HG02973 (cell line): ENCODE data around the gene ACTN2.
"Not testable (repeated sequence)": the region's sequence is repeated elsewhere in the genome, so short reads cannot be mapped to it uniquely, and the experiment has no call there.

ENCODE experiments used
- ATAC-seq: cut with Tn5 transposase; IDR thresholded peaks from one replicate; pipeline ENCODE4 v1.9.1; 2021; ENCODE audit warnings: moderate library complexity; ENCODE audit not compliant: unreplicated experiment

ACTN2 gene

DNA sequence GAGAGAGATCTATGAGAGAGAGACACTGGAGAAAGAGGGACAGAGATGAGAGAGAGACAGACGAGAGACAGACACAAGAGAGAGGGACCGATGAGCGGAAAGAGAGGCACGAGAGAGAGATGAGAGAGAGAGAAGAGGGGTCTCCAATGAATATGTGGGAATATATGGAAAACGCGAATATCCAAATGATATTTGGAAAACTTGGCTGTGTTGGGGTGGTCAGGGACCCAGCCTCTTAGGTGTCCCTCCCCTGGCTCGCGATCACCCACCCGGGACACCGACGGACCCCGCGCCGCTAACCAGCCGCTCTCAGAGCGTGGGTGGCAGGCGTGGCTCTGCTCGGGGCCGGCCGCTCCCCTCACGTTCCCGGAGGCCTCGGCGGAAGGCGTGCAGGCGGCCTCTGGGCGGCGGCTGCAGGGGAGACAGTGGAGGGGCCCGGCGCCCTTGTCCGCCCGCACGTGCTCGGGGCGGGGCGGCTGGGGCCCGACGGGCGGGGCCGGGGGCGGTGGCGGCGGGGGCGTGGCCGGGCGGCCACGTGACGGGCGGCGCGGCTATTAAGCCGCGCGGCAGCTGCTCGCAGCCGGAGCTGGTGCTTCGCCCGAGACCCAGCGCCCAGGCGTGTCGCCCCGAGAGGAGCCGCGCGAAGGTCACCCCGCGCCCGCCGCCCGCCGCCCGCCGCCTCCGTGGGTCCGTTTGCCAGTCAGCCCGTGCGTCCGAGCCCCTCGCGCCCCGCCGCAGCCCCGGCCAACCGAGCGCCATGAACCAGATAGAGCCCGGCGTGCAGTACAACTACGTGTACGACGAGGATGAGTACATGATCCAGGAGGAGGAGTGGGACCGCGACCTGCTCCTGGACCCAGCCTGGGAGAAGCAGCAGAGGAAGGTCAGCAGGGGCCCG lies at the start of gene ACTN2:
TSS of gene ACTN2 (plus strand) at position 583 of the 898 bp plus-strand sequence. CDS start at position 758, 175 bp downstream.
- peak; percentile 84 for ATAC-seq

DNA sequence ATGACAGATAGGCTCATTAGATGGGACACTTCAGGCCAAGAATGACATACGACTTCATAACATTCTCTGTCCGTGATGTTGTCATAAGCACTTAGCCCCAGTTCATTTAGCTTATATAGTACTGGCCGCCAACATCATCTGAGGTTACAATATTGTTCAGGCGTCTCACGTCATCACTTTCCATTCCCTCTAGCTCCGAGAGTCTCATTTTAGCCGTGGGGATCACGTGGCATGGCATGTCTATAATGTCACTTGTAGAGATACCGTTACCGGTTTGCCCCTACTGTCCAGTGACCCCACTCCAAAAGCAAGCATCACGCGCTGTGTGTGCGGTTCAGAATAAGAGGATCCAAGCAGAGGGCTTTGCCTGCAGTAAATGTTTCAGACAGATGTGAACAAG lies 47.4 kb upstream of the ACTN2 start:
- ATAC-seq: no peak

DNA sequence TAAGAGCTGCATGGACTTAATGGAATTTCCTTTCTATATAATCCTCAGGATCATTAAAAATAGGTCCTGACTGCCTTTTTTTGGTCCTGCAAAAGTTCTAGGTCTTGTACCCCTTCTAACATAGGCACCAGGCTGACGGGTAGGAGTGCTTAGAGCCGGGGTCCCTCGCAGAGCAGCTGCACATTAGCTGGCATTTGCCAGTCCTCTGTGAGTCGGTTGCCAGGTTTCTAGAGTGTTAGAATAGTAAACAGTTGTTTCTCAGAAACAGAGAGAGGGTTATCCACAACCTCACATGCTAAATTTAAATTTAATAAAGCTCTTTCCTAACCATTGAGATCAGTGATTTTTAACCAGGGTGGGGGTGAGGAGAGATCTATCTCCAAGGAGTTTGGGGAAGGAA lies 46.6 kb upstream of the ACTN2 start:
- ATAC-seq: no peak

DNA sequence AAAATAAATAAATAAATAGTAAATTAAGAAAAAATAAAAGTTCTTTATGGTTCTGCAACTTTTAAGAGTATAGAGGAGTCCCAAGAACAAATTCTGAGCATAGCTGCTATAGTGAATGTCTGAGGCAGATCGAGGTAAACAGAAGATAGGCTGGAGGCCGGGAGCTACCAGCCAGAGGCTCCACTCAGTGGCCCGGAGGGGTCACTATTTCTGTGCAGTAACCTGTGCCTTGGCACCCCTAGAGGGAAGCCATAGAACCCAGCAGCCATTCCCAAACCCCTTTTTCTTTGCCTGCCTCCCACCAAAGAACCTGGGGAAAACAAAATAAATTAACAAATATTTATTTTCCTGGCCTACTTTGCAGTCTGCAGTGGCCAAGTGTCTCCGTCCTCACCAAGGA lies 43.5 kb upstream of the ACTN2 start:
- ATAC-seq: no peak

DNA sequence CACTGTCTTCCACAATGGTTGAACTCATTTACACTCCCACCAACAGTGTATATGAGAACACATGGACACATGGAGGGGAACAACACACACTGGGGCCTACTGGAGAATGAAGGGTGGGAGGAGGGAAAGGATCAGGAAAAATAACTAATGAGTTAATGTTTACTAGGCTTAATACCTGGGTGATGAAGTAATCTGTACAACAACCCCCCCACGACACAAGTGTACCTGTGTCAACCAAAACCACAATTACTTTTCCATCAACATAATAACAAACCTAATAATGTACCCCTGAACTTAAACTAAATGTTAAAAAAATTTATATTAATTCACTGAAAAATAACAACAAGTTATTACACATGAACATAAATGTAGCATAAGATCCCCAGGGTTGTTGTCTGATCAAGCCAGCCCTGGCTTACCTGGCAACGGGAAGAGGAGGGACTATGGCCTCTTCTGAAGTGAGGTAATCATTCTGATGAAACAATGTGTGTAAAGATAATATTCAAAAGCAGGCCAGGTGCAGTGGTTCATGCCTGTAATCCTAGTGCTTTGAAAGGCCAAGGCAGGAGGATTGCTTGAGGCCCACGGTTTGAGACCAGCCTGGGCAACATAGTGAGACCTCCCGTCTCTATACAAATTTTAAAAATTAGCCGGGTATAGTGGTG lies 41.2 kb upstream of the ACTN2 start:
- no peak for ATAC-seq

DNA sequence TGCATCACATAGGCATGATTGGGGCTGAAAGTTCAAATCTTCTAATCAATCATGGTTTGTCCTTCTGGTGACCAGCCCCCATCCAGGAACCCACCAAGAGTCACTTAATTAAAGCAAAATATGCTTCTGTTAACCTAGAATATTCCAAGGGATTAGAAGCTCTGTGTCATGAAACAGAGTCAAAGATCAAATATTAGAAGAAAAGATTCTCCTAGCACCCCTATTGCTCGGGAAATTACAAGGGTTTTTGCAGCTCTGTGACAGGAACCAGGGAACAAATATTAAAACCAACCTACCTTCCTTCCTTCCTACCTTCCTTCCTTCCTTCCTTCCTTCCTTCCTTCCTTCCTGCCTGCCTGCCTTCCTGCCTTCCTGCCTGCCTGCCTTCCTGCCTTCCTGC lies 31.8 kb upstream of the ACTN2 start:
- no peak for ATAC-seq

DNA sequence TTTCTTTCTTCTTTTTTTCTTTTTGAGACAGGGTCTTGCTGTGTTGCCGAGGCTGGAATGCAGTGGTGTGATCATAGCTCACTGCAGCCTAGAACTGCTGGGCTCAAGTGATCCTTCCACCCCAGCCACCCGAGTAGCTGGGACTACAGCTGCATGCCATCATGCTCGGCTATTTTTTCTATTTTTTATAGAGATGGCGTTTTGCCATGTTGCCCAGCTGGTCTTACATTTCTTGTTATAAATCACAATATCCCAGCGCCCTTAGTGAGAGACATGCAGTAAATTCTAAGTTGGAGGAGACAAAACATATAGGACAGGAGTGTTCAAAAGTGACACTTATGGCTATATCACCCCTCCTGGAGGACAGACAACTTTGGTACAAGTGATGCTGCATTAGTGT lies 31.3 kb upstream of the ACTN2 start:
- no peak for ATAC-seq

DNA sequence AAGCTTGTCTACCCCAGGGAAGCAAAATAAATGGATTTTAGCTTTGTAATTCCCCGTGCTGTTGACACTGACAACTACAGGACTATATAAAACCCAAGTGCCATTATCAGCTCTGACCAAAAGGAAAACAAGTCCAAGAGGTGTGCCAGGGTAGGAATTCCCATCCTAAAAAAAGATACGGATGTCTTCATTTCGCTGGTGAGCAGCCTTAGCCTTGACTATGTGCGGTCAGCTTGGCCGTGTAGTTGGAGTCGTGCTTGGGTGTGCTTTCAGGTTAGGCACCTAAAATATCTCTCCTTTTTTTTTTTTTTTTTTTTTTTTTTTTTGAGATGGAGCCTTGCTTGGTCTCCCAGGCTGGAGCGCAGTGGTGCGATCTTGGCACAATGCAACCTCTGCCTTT lies 28.9 kb upstream of the ACTN2 start:
- no peak for ATAC-seq

DNA sequence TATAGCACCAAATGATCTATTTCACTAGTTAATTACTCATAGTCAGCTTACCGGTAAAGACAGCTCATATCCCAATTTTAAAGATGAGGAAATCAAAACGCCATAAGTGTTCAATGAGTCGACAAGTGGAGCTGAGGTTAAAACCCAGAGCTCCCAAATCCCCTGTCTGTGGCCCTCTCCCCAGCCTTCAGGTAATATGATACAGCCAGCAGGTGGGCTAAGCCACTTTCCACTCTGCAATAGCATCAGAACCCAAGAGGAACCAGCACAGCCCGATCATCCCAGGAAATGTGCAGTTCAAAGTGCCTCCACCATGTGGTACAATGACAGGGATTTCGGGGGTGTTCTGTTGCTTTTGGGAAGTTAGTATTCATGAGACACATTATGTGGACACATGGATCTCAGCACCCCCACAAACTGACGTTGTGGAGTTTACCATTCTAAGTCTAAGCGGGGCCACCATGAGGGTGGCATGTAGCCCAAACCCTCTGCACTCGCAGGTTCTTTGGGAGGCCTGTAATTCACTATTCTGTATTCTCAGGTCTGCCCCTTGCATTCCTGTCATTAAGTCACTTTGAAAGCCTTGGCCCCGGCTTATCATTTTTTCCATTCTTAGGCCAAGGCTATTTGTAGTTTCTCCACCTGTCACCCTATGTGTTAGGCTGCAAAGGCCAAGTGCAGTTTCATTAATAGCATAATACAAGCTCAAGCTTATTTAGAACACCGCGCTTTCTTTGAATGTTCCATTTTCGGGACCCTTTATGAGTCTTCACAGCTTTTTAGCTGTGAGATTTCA lies 26.3 kb upstream of the ACTN2 start:
- ATAC-seq: no peak

DNA sequence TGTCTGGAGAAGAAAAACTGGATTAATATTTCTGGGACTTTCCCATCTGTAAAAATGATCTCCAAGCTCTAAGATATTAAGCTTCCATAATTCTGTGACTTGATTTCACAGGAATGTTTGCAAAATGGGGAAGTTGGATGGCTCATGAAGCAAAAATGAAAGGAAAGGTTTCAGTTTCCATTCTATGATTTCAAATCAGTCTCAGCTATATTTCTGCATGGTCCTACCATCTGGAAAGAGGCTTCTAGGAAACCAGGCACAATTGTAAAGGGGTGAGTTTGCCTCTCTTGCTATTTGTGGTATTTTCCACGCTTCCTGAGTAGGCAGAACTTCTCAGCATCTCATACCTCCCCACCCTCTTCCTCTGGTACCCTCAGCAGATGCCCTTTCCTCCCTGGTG lies 22.4 kb upstream of the ACTN2 start:
- ATAC-seq: no peak

DNA sequence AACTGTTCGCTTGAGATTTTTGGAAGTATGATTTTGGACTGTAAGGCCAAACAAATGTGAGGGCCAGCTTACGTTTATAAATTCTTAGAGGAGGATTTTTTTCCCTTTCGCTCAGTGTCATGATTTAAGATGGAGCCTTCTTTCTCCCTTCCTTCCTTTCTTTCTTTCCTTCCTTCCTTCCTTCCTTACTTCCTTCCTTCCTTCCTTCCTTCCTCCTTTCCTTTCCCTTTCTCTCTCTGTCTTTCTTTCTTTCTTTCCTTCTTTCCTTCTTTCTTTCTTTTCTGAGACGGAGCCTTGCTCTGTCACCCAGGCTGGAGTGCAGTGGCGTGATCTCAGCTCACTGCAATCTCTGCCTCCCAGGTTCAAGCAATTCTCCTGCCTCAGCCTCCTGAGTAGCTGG lies 17.4 kb upstream of the ACTN2 start:
- ATAC-seq: not testable (repeated sequence)

DNA sequence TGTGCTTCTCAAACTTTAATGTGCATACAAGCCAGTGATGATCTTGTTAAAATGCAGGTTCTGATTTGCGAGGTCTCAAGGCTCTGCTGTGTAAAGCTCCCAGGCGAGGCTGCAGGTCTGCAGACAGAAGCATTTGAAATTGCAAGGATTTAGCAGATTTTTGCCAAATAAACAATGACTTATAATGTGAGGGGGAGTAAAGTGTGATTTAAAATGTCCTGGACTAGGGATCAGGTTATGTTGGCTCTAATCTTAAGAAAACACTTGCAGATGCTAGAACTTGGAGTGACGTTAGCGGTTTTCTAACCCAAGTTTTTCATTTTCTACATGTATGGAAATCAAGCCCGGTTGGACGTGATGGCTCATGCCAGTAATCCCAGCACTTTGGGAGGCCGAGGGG lies 16.2 kb upstream of the ACTN2 start:
- no peak for ATAC-seq

DNA sequence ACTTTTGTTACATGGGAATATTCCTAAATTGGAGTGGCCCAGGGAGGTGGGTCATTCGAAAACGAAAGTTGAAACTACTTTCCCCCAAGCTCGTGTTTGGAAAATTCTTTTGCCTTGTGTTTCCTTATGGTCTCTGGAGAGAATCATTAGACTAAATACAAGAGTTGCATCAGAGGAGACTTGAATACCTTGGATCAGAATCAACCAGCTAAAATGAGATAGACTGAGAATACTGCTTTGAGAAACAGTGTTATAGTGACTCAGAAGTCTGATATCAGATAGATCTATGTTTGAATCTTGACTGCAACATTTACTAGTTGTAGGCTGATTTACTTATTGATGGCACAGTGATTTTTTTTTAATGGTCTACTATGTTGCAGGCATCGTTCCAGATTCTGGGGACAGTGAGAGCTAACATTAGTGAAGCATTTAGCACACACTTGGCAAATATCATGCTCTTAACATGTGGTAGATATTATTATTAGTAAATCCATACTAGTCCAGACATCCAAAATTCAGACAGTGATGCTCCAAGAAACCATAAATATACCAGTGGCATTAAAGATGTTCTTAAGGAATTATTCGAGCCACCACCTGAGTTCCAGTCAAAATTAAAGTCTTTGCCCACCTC lies 12.9 kb upstream of the ACTN2 start:
- no peak for ATAC-seq

DNA sequence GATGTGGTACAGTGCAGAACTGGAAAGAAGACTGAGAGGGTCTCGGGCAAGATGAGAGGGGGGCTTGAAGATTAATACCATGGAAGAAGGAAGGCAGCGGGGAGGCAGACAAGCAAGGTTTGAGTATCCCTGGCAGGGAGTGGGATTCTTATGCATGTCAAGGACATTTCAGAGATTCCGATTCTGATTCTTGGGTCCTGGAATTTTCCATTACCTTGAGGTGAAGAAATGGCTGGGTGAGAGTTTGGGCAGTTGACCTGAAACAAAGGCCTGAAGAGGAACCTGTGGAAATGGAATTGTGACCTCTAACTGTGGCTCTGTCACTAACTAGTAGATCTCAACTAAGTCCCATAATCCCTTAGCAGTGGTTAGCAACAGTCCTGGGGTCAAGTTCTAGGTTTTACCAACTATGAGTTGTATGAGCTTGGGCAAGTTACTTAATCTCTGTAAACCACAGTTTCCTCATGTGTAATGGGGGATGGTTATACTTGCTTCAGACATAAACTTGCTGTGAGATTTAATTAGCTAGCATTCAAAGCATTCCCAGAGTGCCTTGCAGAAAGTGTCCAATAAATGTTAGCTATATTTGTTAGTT lies 8.6 kb upstream of the ACTN2 start:
- no peak for ATAC-seq

DNA sequence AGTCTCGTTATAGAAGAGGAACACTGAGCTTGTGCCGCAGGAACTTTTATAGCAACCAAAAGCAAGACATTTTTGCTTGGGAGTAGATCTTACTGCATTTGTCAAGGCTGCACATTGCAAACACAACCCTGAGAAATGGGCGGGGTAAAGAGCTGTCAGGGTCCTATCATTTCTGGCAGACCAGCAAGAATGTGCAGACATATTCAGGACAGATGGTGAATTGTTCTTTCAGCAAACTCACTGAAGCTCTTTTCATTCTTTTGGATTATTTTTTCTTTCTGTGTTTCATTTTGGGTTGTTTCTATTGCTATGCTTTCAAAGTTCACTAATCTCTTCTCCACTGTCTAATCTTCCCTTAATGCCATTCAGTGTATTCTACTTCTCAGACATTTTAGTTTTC lies 5.1 kb upstream of the ACTN2 start:
- no peak for ATAC-seq

DNA sequence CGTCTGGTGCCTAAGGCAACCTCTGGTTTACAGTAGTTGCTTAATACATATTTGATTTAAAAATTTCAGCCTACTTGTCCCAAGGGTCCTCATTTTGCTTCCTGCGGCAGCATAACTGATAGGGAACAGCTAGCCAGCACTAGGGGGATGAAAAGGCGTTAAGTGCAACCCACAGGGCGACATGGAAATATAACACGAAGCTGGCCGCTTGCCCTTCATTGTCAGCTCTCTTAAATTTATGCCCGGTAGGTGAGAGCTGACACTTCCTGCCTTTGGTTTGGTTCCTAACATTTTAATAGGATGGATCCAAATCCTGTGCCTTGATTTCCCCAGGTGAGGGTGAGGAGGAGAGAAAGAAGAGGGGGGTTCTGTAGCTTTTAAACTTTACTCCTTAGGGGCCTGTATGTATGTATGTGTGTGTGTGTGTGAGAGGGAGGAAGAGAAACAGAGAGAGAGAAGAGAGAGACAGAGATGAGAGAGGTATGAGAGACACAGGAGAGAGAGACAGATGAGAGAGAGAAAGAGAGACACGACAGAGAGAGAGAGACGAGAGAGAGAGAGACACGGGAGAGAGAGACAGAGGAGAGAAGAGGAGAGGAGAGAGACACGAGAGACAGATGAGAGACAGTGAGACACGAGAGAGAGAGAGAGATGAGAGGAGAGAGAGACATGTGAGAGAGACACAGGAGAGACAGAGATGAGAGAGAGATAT lies 938 bp upstream of the ACTN2 start:
- ATAC-seq: no peak

DNA sequence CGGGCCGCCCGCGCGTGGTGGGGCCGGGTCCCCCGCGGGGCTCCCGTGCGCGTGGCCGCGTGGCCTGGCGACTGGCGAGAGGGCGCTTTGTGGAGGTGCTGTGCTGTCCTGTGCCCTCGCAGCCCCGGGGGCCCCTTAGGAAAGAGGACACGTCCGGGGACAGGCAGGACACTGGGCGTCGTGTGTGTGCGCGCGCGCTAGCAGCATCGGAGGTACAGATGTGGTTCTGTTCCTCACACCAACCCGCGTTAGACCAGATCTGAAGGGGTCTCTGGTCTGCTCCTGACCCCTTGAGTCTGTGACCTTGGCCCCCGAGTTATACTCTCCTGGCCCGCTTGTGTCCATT lies 489 bp downstream of the ACTN2 start:
- ATAC-seq: no peak

DNA sequence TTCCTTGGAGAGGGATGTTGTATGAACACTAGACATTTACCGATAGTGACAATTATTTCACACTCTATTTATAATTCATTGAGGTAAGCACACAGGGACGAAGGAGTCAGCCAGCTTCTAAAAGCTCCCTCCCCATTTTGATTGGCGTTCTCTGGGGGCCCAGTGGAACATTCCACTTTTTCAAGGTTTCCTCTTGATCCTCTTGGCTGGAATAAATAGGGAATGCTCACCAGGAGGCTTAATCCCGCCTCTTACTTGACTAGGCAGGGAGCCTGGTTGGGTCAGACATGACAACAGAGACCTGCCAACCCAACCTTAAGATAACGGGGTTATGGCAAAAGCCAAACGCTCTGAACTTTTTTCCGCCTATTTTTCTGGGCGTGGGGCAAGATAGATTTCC lies 974 bp downstream of the ACTN2 start:
- no peak for ATAC-seq

DNA sequence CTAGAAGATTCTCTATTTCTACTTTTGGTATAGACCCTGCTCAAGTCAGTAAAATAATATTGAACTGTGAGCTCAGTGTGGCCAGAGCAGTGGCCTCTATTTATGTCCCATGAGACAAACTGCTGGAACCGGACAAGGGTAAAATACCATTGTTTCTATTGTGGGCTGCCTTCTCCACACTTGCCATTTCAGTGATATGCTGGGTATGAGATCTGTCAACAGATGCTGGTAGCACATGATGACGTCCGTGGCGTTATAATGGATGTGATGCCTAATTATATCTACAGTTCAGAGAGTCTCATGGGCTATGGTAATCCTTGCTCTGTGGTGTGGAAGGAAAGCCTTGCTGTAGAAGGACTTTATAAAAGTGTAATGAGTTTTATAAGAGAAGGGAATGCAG lies 2.4 kb downstream of the ACTN2 start:
- no peak for ATAC-seq
